Measurements from ENCODE around the gene TCF15. TPM values are rescaled to one million over a fixed set of nuclear protein-coding genes. Genes with fewer than 3 reads are reported as not detected.

The TCF15 gene
- total RNA-seq, 1 experiment from 2014 or later: 0.40 TPM

- ATAC-seq (no peak), DNase-seq (no peak)
- Histone ChIP-seq H3K9ac (ENCODE audit: low read length) (no peak overlapping the region), H3K36me3 (ENCODE audit: low read depth, low read length) (no peaks in the 10 kb centered on the region), H3K4me1 (ENCODE audit: insufficient read depth, low read length) (peaks cover 5% of the 10 kb centered on the region), H3K79me2 (ENCODE audit: low read length) (no peaks in the 10 kb centered on the region), H2AFZ (ENCODE audit: low read length) (no peak overlapping the region), H4K20me1 (ENCODE audit: low read length) (no peaks in the 10 kb centered on the region), H3K9me3 (ENCODE audit: low read length) (no peaks in the 10 kb centered on the region), H3K4me2 (ENCODE audit: low read length) (no peak overlapping the region), H3K27me3 (ENCODE audit: low read length) (peaks cover 51% of the 10 kb centered on the region), H3K9me2 (replicated peaks; ENCODE audit: low read length) (no peaks in the 10 kb centered on the region), H3K27ac (ENCODE audit: low read length) (no peak overlapping the region), H3F3A (ENCODE audit: low read length, unreplicated experiment) (no peaks in the 10 kb centered on the region), H3K4me3 (ENCODE audit: low read length) (no peak overlapping the region)
- intact Hi-C loops (cut with micrococcal nuclease): loop anchor here (10.0 kb wide), 1 partner anchor 77 kb away; no protein-coding TSS in a partner anchor
- ChIA-PET CTCF (interaction anchor here (0.7 kb wide), 1 partner anchor 11 kb away, joined by 3 read pairs; no protein-coding TSS in a partner anchor), POLR2A (ENCODE audit: unreplicated experiment) (interaction anchor here (0.5 kb wide), 1 partner anchor 101 kb away, joined by 3 read pairs; no protein-coding TSS in a partner anchor)
- no TSS peak for BruUV-seq (replicated peaks)
- TF ChIP-seq CTCF (conservative IDR thresholded peaks at IDR 0.05; ENCODE audit: low read depth, low read length) (no peak), EZH2 (IDR thresholded peaks at IDR 0.05; ENCODE audit: low read length, unreplicated experiment) (no peak), EZH2phosphoT487 (IDR thresholded peaks at IDR 0.05; ENCODE audit: borderline replicate concordance, low read length) (no peak)
These were observed 48.1 kb upstream of the TCF15 start for GRCh38 chr20:658202-658601.

GRCh38 chr20:655726-656624, 45.9 kb upstream of the TCF15 start:
- Histone ChIP-seq H3K9me2 (replicated peaks; ENCODE audit: low read length) (no peaks in the 10 kb centered on the region), H2AFZ (ENCODE audit: low read length) (no peak overlapping the region), H3K4me1 (ENCODE audit: insufficient read depth, low read length) (peaks cover 12% of the 10 kb centered on the region), H3K27ac (ENCODE audit: low read length) (no peak overlapping the region), H3K9me3 (ENCODE audit: low read length) (no peaks in the 10 kb centered on the region), H3K4me2 (ENCODE audit: low read length) (no peak overlapping the region), H3K9ac (ENCODE audit: low read length) (no peak overlapping the region), H3F3A (ENCODE audit: low read length, unreplicated experiment) (no peaks in the 10 kb centered on the region), H3K36me3 (ENCODE audit: low read depth, low read length) (peaks cover under 1% of the 10 kb centered on the region; the same call in 1 of the 2 replicates), H4K20me1 (ENCODE audit: low read length) (peaks cover 7% of the 10 kb centered on the region), H3K27me3 (ENCODE audit: low read length) (peaks cover 30% of the 10 kb centered on the region), H3K4me3 (ENCODE audit: low read length) (no peak overlapping the region), H3K79me2 (ENCODE audit: low read length) (peaks cover 20% of the 10 kb centered on the region)
- no TSS peak for BruUV-seq (replicated peaks)
- intact Hi-C loops (cut with micrococcal nuclease): loop anchor here (10.0 kb wide), 1 partner anchor 79 kb away; no protein-coding TSS in a partner anchor
- TF ChIP-seq CTCF (conservative IDR thresholded peaks at IDR 0.05; ENCODE audit: low read depth, low read length) (no peak), EZH2 (IDR thresholded peaks at IDR 0.05; ENCODE audit: low read length, unreplicated experiment) (no peak), EZH2phosphoT487 (IDR thresholded peaks at IDR 0.05; ENCODE audit: borderline replicate concordance, low read length) (no peak)
- ATAC-seq: no peak
- POLR2A ChIA-PET (ENCODE audit: unreplicated experiment): no interaction called here
- DNase-seq: no peak
- CTCF ChIA-PET: no interaction called here

- DNase-seq: no peak
- H3K27ac ChIP-seq (ENCODE audit: low read length): no peak overlapping the region
- CTCF ChIA-PET: no interaction called here
- no peaks in the 10 kb centered on the region for H3K9me2 ChIP-seq (replicated peaks; ENCODE audit: low read length)
- BruUV-seq (replicated peaks): no TSS peak
- POLR2A ChIA-PET (ENCODE audit: unreplicated experiment): no interaction called here
- H3K4me1 ChIP-seq (ENCODE audit: insufficient read depth, low read length): peaks cover 12% of the 10 kb centered on the region
- no peaks in the 10 kb centered on the region for H3F3A ChIP-seq (ENCODE audit: low read length, unreplicated experiment)
- intact Hi-C loops (cut with micrococcal nuclease): loop anchor here (10.0 kb wide), 1 partner anchor 80 kb away; no protein-coding TSS in a partner anchor
- no peak for ATAC-seq
- H3K36me3 ChIP-seq (ENCODE audit: low read depth, low read length): peaks cover 15% of the 10 kb centered on the region
- no peak overlapping the region for H2AFZ ChIP-seq (ENCODE audit: low read length)
- no peak overlapping the region for H3K4me2 ChIP-seq (ENCODE audit: low read length)
- H3K27me3 ChIP-seq (ENCODE audit: low read length): peaks cover 25% of the 10 kb centered on the region
- peaks cover 35% of the 10 kb centered on the region for H3K79me2 ChIP-seq (ENCODE audit: low read length)
- H4K20me1 ChIP-seq (ENCODE audit: low read length): peaks cover 18% of the 10 kb centered on the region
- H3K4me3 ChIP-seq (ENCODE audit: low read length): no peak overlapping the region
- no peaks in the 10 kb centered on the region for H3K9me3 ChIP-seq (ENCODE audit: low read length)
- no peak for TF ChIP-seq EZH2 (IDR thresholded peaks at IDR 0.05; ENCODE audit: low read length, unreplicated experiment)
- TF ChIP-seq EZH2phosphoT487 (IDR thresholded peaks at IDR 0.05; ENCODE audit: borderline replicate concordance, low read length): no peak
- no peak for TF ChIP-seq CTCF (conservative IDR thresholded peaks at IDR 0.05; ENCODE audit: low read depth, low read length)
- H3K9ac ChIP-seq (ENCODE audit: low read length): no peak overlapping the region
These were observed 44.3 kb upstream of the TCF15 start for GRCh38 chr20:654417-654750.
